HG03520 (cell line): Measurements from ENCODE around the gene ERV3-1.
"Not testable (repeated sequence)": the region's sequence is repeated elsewhere in the genome, so short reads cannot be mapped to it uniquely, and the experiment has no call there.

Experiments
- ATAC-seq: cut with Tn5 transposase; IDR thresholded peaks from one replicate; pipeline ENCODE4 v1.9.1; 2021; ENCODE audit warnings: mild to moderate bottlenecking, moderate library complexity; ENCODE audit not compliant: unreplicated experiment

The ERV3-1 gene

DNA sequence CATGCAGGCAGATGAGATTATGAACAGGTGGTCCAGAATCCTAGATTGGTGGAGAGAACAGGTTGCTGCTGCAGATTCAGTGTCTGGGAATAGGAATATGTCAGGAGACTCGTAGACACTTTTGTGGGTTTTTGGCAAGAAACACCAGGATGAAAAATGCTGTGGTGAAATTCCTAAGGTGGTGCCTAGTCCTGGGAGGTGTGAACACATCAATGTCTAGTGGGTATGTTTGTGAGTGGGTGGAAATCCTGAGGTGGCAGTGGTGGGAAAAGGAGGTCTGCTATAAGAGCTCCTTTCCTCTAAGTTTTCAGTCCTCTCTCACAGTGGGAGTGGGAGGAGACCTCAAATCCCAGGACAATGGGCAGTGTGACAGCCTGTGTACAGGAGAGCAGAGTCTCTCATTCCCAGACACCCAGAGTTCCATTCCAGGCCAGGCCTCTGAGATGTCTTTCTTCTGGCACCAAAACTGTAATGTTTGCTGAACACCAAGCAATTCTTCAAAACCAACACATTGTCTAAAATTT is 5.1 kb downstream of the ERV3-1 start:
- no peak for ATAC-seq

DNA sequence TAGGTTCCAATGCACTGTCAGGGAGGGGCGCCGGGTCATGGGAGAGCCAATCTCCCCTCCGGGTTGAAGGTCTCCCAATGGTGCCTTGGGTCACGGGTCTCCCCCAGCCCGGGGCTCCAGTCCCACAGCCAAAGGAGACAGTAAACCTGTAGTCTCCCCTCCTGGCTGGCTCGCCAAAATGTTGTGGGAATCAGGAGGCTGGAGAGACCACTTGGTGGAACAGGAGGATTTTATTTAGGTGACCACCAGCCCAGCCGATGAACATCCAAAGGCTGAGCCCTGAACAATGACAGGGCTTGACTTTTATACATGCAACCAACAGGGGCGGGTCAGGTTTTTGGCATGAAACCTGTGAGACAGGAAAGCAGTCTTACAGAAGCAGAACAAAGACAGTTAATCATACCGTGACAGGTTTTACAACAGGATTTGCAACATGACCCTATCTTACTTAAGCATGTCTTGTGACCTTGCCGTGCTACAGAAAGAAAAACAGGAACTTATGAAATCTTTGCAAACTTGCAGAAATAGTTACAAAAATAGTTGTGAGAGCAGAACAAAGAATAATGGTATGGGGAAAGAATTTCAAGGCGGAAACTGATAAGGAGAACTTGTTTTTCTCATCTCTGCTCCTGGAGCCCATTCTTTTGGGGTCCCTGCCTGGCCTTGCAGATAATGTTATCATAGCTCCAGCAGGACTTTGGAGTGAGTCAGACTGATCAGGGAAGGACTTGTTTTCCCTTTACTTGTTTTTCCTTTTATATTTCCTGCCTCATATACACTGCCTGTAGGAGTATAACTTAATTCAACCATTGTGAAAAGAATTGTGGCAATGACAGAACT is 7.1 kb downstream of the ERV3-1 start:
- ATAC-seq = no peak

DNA sequence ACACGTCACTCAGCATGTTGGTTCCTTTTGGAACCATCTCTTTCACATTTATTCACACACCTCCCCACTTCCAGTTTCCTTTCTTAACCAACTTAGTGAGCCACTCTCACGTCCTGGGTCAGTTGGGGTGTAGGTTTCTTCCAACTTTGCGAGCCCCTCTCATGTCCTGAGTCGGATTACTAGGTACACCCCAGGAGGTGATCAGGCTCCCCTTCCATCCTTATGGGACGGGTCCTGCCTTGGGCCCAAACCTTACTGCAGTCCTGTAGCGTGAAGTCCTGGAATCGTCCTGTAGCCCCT is 7.7 kb downstream of the ERV3-1 start:
- ATAC-seq = no peak

DNA sequence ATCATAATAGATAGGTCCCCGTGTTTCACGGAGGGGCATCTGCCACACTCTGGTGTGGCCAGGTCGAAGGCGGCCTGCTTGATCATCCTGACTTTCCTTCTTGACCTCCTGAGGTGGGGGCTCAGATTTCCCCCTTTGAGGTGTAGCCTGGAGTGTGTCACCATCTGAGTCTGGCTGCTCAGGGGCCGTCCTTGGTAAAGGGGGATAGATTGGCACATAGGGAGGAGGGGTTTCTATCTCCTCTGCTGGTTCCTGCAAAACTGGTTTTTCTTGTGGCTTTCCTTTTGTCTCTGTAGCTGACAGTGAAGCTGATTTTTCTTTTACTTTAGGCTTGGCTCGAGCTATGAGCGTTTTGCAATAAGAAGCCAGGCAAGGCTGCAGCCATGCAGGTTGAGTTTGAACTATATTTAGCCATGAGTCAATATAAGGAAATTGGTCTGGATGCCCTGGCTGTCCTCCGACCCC is 8.5 kb downstream of the ERV3-1 start:
- no peak for ATAC-seq

DNA sequence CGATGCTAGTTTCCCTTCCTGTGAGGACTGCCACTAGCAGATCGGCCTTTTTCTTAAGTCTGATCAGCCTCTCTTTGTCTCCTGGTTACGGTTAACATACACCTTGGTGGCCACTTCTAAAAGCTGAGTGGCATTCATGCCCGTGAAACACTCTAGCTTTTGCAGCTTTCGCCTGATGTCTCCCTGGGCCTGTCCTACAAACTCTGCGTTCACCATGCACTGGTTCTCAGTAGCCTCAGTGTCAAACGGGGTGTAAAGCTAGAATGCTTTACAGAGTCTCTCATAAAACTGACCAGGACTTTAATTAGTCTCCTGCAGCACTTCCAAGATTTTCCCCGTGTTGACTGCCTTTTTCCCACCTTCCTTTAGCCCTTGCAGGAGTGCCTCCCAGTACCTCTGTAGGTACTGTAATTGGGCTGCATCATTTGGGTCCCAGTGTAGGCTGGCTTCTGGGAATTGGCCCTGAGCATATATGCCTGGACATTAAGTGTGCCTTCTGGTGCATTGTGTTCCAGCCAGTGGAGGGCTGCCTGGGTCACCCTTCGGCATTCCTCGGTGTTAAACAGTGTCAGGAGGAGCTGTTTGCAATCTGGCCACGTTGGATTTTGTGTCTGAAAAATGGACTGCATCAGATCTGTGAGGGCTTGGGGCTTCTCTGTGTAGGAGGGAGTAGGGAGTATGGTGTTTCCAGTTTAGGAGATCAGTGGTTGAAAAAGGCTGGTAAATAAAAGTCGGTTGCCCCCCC is 9.2 kb downstream of the ERV3-1 start:
- ATAC-seq = no peak

DNA sequence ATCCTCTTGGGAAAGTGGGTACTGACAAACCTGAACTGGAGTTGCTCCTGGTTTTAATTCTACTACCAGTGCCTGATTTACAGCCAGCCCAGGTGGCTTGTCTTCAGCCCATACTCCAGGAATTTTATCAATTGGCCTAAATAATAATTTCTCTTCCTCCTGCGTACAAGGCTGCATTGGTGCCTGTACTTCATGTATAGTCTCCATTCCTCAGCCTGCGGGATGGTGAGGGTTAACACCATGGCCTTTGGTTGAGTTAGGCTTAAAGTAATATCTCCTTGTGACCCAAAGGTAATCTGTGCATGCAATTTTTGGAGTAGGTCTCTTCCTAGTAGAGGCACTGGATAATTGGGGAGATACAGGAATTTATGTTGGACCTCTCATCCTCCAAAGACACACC is 10.2 kb downstream of the ERV3-1 start:
- ATAC-seq = no peak

DNA sequence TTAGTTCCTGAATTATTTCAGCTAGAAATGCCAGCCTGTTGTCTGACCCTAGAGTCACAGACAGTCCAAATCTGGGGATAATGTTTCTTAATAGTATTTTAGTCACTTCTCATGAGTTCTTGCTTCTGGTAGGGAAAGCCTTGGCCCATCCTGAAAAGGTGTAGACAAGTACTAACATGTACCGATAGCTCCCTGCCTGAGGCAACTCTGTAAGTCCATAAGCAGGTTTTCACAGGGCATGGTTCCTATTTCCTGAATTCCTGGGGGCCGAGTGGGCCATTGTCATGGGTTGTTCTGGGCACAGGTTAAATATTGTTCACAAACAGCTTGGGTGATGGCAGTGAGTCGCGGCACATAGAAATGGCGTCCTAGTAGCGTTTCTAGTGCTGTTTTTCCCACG is 12.6 kb downstream of the ERV3-1 start:
- ATAC-seq = no peak

DNA sequence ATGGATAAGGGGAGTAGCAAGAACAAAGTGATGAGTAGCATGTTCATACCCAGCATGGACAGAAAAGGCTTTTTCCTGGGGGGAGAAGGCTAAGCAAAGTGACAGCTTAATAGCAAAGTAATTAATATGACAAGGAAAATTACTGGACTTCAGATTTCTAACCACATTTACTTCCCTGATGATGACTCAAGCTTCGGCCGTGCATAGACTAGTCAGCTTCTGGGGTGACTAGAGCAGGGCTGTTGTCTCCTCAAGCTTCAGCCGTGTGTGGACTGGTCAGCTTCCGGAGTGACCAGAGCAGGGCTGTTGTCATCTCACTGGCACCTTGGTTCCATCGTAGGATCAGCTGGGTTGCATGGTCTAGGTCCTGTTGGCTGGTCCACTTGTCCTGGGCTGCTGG is 13.5 kb downstream of the ERV3-1 start:
- ATAC-seq = no peak

DNA sequence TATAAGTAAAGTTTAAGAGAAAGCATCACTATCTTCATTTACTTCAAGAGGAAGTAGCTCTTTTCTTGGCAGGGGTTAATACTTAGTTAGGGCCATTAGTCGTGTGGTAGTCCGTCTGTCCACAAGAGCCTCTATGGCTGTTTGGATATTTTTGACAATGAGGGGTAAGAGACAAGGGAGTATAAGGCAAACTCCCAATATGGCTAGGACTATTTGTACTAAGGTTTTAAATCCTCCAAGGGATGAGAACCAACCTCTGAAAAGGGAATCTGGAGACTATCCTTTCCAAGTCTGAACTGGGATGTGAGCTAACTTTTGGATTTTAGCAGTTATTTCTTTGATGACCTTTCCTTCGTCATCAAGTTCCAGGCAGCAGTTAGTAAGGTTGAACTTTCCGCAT is 15.6 kb downstream of the ERV3-1 start, which contains the start of gene ZNF117:
ZNF117 (minus strand) TSS at position 101 of the 400 bp plus-strand sequence.
- no peak for ATAC-seq

DNA sequence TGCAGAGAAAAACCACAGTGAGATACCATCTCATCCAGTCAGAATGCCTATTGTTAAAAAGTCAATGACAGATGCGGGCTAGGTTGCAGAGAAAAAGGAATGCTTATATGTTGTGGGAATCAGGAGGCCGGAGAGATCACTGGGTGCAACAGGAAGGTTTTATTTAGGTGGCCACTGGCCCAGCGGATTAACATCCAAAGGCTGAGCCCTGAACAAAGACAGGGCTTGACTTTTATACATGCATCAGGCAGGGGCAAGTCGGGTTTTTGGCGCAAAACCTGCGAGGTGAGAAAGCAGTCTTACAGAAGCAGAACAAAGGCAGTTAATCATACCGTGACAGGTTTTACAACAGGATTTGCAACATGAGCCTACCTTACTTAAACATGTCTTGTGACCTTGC is 16.3 kb downstream of the ERV3-1 start:
- ATAC-seq = no peak

DNA sequence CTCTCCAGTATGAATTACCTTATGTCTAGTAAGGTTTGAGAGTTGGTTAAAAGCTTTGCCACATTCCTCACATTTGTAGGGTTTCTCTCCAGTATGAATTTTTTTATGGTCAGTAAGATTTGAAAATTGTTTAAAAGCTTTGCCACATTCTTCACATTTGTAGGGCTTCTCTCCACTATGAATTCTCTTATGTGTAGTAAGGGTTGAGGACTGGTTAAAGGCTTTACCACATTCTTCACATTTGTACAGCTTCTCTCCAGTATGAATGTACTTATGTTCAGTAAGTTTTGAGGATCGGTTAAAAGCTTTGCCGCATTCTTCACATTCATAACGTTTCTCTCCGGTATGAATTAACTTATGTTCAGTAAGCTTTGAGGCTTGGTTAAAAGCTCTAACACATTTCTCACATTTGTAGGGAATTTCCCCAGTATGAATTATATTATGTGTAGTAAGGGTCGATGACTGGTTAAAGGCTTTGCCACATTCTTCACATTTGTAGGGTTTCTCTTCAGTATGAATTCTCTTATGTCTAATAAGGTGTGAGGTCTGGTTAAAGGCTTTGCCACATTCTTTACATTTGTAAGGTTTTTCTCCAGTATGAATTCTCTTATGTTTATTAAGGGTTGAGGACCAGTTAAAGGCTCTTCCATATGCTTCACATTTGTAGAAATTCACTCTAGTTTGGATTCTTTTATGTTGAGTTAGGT is 27.8 kb downstream of the ERV3-1 start:
- no peak for ATAC-seq

DNA sequence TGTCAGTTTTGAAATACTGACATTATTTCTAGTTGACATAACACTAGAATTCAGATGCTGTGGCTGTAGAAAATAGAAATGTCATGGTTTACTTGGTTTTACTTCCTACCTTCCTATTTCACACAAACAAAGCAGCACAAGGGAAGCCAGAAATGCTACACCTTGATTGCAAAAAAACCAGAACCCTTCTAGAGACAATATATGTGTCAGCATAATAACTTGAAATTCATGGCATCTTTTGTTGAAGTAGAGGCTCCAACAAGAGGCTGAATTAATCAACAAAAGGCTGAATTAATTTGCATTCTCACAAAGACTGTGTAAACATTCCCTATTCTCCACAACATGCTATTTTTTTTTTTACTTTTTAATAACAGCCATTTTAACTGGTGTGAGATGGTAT is 40.9 kb downstream of the ERV3-1 start:
- ATAC-seq = no peak

DNA sequence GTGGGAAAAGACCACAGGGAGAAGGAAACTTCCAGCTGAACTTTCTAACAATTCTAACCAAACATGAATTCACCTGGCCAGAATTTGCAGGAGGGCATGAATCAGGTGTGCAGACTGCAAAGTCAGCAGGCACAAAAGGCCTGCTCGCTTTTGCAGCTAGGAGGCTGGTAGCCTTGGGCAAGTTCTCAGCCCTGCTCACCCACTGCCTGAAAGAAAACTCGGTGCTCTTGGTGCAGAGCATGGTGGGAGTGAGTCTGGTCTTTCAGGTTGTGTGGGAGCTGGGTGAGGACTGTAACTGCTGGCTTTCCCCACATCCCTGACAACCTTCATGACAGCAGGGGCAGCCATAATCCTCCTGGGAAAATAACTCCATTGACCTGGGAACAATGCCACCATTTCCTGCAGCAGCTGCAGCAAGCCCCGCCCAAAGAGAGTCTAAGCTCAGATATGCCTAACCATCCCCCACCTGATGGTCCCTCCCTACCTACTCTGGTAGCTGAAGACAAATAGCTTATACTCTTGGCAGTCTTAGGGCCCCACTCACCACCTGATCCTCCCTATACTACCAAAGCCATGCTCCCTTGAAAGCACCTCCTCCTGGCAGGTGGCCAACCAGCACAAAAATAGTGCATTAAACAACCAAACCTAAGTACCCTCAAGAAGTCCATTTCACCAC is 47.3 kb downstream of the ERV3-1 start:
- ATAC-seq = no peak

DNA sequence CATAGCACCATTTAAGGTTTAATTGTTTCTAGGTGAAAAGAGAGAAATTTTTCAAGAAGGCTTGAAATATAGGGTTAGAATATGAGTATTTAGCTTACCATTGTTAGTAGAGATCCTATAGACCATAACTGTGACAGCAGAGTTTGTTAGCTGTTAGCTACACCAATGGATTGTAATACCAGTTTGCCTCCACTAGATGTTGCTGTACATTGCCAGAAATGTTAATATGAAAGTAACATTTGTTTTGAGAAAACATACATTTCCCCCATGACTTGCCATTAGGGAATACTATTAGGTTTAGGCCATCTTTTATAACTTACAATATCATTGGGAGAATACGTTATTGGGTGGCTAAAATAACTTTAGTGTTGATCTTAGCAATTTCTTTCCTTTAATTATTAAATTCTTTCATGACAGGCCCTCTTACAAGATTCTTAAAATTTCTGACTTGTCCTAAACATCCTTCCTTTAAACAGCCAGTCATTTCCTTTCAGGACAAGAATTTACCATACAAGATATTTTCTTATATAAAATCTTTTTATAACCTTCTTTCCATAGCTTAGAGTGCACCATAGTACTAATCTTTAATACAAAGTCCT is 55.1 kb downstream of the ERV3-1 start:
- no peak for ATAC-seq

DNA sequence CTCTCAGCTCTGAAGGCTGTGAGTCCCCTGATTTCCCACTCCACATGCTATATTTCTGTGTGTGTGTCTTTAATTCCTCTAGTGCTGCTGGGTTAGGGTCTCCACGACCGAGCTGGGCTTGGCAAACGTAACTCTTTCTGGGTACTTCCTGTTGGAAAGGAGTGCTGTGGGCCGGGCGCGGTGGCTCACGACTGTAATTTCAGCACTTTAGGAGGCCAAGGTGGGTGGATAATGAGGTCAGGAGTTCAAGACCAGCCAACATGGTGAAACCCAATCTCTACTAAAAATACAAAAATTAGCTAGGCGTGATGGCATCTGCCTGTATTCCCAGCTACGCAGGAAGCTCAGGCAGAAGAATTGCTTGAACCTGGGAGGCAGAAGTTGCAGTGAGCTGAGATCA is 55.8 kb downstream of the ERV3-1 start:
- not testable (repeated sequence) for ATAC-seq

DNA sequence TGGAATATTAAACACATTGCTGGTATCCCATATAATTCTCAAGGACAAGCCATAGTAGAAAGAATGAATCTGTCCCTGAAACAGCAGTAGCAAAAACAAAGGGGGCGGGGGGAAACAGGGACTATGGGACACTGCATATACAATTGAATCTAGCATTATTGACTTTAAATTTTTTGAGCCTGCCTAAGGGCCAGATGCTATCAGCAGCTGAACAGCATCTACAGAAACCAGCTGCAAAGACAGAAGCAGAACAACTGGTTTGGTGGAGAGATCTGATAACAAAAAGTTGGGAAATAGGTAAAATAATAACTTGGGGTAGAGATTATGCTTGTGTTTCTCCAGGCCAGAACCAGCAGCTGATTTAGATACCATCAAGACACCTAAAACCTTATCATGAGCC is 57.7 kb downstream of the ERV3-1 start:
- ATAC-seq = not testable (repeated sequence)

DNA sequence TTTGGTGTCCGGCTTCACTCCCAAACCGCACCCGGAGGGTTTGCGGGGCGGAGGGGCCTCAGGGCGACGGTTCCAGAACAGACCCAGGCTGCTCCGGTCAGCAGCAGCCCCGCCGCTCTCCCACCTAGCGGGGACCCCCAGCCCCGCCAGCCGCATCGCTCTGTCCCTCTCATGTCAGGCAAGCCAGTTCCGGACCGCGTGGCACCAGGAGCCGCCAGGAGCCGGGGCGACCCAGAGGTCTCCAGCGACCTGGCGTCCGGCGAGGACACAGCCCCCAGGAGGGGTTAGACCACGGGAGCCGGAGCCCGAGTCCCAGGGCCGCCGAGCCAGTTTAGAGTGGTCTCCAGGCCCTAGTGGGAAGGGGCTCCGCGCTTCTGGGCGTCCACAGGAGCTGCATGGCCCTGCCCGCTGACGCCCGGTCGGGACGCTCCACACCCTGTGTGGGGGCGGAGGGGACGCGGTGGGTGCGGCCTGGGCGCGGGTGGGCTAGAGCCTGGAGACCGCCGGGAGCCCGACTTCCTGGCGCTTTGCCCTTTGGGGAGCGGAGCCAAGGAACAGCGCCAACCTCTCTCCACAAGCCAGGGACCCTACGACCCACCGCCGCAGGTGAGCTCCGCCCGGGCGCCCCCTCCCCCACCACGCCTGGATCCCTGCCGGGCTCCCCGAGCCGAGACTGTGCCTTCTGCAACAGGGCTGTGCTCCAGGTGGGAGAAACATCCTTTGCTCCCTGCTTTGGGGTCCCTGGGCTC is 59.1 kb downstream of the ERV3-1 start:
- no peak for ATAC-seq

DNA sequence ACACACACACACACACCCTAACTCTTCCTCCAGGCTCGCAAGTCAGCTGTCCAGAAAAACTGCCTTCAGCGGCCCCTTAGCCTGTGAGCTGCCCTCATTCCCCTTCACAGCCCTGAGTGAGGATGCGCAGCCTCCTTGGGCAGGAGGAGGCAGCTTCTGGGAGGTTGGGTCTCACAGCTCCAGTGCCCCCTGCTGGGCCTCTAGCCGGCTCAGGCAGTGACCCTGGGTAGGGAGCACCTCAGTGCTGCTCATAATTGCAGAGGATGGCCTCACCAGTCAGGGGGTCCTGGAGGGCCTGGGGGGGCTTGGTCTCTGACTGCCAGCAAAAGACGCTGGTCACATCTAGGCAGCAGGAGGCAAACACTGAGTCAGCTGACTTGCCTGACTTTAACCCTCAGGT is 59.7 kb downstream of the ERV3-1 start:
- ATAC-seq = no peak

DNA sequence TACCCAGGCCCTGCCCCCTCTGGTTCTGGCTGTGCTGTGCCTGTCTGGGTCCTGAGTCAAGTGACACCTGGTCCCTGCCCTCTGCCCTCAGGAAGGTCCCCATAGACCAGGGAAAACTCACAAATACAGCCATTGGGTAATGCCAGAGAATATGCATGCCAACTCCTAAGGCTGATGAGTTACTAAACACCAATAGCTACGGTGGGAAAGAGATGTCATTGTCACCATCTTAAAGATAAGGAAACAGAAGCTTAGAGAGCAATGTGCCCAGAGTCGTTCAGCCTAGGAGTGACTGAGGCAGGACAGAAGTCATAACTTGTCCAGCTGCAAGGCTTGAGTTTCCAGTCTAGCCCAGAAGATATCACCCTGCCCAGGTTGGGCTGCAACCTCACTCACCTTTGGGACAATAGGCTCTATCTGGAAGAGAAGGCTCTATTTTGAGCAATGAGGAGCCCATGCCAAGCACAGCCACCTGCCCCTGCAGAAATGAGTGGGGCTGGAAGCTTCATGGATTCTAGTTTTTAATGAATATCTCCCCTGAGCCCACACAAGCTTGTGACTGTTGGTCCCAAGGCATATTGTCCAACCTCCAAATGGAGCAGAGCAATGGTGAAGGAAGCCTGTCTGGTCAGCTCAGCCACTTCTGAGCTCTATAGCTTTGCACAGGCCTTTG is 60.8 kb downstream of the ERV3-1 start:
- no peak for ATAC-seq
